DLD1 (cell line): ENCODE data around the gene NEK2.
"Not testable (repeated sequence)": the region's sequence is repeated elsewhere in the genome, so short reads cannot be mapped to it uniquely, and the experiment has no call there.

Experiments
- in situ Hi-C: cut with HindIII; loops from 2 replicates; pipeline ENCODE4 v1.10.0; 2017; ENCODE audit warnings: low sequenced_read_pairs

The NEK2 gene

GRCh38 chr1:211634931-211635330 lies 40.5 kb downstream of the NEK2 start:
- in situ Hi-C loops = no loop called here

- in situ Hi-C loops = no loop called here
Measured at GRCh38 chr1:211634461-211634860, 41.0 kb downstream of the NEK2 start.

- in situ Hi-C loops = no loop called here
Measured at GRCh38 chr1:211633524-211633846, 41.9 kb downstream of the NEK2 start.

DNA sequence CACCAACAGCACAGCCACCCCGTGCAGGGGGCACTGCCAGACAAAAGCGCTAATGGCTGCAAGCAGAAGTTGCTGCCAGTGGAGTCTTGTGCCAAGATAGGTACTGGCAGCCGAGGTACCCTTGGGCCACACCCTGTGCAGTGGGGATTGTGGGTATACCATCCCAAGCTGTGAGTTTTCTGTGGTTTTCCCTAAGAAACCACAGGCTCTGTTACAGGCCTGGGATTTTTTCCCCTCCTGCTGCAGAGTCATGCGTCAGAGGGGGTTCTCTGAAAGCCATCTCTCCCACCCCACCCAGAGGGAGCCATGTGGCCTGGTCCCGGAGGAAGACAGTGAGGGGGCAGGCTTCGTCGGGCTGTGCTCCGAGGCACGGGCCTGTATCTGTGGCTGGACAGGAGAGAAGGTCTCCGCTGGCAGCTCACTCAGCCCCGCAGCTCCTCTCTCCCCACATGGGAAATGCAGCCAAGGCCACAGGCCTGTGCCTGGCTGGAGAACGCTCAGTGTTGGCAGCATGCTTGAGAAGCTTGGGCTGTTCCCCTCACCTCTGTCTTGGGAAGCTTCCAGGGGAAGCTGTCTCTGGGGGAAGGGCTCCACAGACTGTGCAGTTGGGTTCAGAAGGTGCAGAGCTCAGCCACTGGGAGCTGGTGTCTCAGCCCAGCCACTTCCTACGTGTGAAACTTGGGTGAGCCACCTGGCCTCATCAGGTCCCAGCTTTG lies 42.5 kb downstream of the NEK2 start:
- in situ Hi-C loops = no loop called here

GRCh38 chr1:211632117-211632807 lies 43.2 kb downstream of the NEK2 start:
- in situ Hi-C loops = no loop called here

- in situ Hi-C loops = no loop called here
Measured at GRCh38 chr1:211631168-211631567, 44.3 kb downstream of the NEK2 start.

GRCh38 chr1:211630236-211631081 lies 45.0 kb downstream of the NEK2 start:
- in situ Hi-C loops = no loop called here

- in situ Hi-C loops = no loop called here
Measured at GRCh38 chr1:211628417-211628816, 47.0 kb downstream of the NEK2 start.

DNA sequence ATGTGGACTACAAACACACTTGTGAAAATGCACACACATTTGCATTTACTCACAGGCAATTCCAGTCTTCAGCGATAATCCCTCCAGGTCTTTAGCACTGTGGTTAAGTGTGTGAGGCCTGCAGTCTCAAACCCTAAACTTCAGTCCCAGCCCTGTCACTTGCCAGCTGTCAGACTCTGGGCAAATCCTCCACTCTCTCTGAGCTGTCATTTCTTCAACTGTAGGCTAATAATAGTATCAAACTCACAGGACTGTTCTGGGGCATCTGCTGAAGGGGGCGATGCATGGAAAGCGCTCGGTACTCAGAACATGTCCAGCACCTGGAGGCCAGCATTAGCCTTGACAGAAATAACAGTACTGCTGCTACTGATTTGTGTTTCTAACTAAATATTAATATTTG lies 48.2 kb downstream of the NEK2 start:
- in situ Hi-C loops = no loop called here

- in situ Hi-C loops = not testable (repeated sequence)
Measured at GRCh38 chr1:211625866-211626265, 49.6 kb downstream of the NEK2 start.

DNA sequence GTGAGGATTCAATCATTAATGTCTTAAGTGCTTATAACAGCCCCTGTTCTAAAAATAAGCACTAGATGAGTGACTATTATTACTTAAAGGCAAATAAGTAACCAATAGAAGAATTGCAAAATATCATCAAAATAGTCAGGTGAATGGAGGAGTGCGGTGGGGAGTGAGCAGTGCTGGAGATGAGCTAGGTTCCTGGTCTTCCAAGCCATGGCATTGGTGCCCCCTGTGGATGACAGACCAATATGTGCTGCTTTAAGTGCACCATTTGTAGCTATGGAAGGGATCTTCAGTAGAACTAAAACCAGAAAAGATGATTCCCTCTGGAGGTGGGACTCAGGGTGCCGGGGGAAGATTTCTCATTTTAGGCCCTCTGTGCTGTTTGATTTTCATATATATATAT lies 50.4 kb downstream of the NEK2 start:
- in situ Hi-C loops = no loop called here

- in situ Hi-C loops = no loop called here
Measured at GRCh38 chr1:211623515-211623914, 51.9 kb downstream of the NEK2 start.

DNA sequence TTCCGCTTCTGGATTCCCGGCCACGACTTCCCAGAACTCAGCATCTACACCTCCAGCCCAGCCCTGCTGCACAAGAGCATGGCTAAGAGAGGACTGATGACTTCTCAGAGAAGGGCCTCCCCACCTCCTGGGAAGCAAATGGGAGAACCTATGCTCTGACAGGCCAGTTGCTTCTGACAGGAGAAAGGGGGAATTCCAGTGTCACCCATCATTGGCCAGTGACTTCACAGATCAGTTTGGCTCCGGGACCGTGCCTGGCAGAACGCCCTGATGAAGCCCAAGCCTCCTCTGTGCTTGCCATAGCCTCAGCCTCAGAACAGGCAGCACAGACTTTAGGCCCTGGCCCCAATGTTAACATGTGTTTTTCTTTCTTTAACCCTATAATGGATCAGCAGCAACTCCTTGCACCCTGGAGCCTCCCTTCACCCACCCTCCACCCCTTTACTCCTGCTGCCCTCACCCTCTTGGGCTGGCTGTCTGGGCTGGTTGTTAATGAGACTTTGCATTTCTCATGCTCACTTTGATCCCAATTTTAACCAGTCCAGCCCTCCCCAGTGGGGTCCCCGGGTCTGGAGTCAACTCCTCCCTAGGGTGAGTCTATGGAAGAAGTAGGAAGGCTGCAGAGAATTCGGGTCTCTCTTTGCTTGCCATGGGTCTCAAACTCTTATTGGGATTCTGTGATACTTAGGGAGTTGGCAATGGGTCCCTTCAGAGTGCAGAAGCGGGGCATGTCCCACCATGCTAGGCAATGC lies 53.8 kb downstream of the NEK2 start:
- in situ Hi-C loops = no loop called here

DNA sequence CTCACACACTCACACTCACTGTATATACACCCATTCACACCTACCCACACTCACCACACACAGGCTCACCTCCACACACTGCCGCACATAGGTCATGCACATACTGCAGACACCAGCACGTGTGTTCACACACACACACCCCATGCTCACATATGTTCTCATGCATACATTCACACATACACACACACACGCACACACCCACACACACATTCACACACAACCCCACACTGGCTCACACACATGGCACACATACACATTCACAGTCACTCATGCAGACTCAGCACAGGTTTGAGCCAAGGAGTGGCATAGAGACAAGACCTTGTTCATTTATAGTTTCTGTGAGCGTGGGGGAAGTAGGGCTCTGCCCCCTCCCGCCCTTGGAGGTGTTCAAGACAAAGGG lies 55.3 kb downstream of the NEK2 start:
- in situ Hi-C loops = no loop called here

DNA sequence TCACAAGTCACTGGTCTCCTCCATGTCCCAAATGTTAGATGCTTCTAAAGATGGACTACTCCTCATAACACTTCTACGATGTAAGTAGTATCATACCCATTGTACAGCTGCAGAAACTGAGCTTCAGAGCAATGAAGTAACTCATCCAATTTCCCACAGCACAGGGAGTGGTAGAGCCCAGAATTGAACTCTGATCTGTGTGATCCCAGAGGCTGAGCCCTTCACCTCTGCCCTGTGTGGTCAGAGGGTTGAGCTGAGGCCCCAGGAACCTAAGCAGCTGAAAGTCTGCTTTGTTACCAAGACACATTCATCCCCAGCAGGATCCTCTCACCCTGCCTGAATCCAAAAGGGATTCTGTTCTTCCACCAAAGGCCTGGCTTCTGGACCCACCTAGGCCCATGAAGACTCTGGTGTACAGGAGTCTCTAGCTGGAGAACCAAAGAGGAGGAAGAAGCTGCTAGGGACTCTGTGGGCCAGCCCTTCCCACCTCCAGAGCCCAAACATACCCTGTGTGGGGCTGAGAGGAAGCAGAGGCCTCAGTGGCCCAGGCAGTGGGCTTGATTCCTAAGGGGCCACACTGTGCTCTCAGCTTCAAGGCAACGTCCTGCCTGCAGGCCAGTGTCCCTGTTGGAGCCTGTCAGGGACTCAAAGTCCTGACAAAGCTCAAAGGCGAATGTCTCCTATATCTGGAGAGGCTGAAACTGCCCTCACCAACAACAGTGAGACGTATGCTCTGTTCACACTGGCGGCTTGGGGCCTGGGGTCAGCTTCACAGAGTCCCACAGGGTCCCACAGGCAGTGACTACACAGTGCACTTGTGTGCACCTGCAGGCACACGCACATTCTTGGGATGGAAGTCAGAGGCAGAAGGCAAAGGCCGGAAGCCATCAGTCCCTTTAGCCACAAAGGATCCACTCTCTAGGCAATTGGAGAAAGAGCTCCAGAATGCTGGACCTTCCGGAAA lies 56.1 kb downstream of the NEK2 start:
- in situ Hi-C loops = no loop called here

DNA sequence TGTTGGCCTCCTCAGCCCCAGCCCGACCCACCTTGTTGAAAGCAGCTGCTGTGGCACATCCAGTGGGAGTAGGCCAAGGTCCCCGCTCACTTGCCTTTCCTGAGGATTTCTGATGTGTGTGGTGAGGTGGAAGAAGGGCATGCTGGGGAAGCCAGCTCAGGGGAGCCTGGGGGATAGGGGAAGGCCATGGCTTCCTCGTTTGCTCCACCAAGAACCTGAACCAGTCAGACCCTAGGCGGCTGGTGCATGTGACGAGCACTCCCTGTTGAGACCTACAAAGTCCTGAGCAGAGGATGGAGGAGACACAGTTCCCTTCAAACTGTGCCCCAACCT lies 58.5 kb downstream of the NEK2 start:
- in situ Hi-C loops = no loop called here

DNA sequence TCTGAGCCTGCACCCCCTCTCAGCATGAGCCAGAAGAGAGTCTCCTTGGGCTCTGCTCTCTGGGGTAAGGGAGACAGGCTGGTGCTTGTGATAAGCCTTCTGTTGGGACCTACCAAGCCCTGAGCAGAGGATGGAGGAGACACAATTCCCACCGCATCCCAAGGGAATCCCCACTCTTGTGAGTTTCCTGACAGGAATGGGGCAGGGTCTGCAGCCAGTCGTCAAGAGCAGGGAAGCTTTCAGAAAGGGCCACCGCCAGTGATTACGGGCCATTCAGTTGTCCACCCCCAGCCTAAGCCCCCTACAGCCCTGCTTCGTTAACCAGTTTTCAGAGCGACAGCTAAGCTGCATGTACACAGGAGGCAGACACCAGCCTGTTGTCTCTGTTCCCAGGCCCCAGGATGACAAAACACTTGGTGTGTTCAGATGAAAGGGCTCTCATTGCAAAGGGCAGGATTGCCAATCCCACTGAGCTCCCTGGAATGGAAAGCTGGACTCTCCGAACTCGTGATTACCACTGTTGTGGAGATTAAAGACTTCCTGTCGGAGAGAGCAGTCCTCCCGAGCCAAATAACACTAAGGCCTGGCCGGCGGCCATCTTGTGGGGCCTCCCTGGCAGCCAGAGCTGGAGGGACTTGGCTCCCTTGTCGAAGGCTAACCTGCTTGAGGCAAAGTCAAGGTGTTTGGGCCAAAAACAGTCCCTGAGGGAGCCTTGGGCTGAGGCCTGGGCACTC lies 59.0 kb downstream of the NEK2 start:
- in situ Hi-C loops = no loop called here

DNA sequence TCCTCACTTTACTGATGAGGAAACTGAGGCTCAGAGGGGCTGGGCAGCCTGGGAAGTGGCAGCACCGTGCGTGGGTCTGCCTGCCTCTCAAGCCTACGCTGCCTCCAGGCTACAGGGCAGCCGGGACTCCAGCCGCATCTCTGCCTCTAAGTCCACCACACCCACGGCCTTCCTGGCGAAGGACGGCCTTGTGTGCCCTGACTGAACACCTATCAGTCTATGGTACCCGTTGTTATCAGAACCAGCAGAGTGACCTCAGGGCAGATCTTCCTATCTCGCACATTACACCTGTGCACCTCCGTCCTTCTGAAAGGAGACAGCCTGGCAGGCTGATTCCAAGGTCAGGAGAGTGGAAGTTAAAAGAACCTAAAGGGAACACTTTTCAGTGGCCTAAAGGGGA lies 60.8 kb downstream of the NEK2 start:
- in situ Hi-C loops = no loop called here

DNA sequence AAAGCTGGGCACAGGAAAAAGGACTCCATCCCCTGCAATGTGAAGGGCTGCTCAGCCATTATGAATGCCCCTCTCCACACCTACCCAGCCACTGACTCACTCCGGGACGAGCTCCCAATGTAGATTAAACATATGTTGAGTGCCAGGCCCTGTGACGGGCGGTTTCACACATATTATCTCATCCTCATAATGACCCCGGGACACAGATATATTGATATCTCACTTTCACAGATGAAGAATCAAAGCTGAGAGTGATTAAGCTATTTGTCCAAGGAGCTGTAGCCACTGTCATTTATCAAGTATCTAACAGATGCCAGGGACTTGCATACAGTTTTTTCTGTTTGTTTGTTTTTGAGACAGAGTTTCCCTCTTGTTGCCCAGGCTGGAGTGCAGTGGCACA lies 61.5 kb downstream of the NEK2 start:
- in situ Hi-C loops = no loop called here
